Astrocyte of the cerebellum (primary cell): ENCODE results near the gene HS3ST6.
A peak's percentile ranks its signal among the peaks of the same experiment; 100 is the strongest.

Experiments used
- DNase-seq: peaks from one replicate; pipeline ENCODE4 v3.0.0-alpha.2; 2011; ENCODE audit warnings: low read depth
- H3K4me3 ChIP-seq: 2 replicates; pipeline ENCODE4 v1.5.1; 2011; ENCODE audit warnings: mild to moderate bottlenecking, low read depth, low read length, moderate library complexity
- in situ Hi-C: cut with HindIII; loops from 2 replicates; pipeline ENCODE4 v1.10.0; 2017; ENCODE audit warnings: low sequenced_read_pairs
- TF ChIP-seq, protein P1 (sequence below): IDR thresholded peaks from 2 replicates; pipeline ENCODE4 v1.5.1; 2012; ENCODE audit warnings: low read length, low read depth, moderate library complexity, mild to moderate bottlenecking; ENCODE audit errors: missing control alignments

HS3ST6 gene

DNA sequence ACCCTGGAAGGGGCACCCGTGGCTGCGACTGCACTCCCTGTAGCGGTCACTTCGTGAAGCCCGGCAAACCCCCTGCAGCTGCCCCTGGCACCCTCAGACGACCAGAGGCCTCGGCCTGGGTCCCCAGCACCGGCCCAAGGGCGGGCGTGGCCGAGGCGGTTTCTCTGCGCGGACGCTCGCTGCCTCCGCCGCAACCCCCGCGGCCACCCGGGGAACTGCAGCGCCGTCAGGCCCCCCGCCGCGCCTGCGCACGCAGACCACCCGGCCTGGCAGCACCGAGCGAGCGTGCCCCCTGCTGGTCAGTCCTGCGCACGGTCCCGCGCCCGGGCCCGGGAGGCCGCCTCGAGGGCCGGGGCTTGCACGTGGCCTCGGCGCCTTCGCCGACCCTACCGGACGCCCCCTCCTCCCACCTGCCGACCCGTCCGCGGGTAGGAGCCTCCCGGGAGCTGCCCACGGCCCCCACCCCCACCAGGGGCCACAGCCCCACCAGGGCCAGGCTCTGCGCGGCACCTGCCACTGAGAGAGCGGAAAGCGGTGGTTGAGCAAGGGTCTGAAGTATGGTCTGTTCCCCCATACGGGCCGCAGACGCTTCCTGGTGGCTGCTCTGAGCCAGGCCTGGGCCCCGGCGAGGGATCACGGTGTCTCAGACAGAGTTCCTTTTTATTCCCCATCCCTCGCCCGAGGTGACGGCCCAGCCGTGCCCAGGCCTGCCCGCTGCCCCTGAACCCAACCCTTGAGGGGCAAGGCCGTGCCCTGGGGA, 11.5 kb upstream of the HS3ST6 start:
- TF ChIP-seq, protein P1, sequence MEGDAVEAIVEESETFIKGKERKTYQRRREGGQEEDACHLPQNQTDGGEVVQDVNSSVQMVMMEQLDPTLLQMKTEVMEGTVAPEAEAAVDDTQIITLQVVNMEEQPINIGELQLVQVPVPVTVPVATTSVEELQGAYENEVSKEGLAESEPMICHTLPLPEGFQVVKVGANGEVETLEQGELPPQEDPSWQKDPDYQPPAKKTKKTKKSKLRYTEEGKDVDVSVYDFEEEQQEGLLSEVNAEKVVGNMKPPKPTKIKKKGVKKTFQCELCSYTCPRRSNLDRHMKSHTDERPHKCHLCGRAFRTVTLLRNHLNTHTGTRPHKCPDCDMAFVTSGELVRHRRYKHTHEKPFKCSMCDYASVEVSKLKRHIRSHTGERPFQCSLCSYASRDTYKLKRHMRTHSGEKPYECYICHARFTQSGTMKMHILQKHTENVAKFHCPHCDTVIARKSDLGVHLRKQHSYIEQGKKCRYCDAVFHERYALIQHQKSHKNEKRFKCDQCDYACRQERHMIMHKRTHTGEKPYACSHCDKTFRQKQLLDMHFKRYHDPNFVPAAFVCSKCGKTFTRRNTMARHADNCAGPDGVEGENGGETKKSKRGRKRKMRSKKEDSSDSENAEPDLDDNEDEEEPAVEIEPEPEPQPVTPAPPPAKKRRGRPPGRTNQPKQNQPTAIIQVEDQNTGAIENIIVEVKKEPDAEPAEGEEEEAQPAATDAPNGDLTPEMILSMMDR: peak; percentile 75
- peak overlapping the region; percentile 45 for H3K4me3 ChIP-seq
- DNase-seq: peak; percentile 37
- in situ Hi-C loops: loop anchor here (5.0 kb wide), 1 partner anchor 77 kb away; no protein-coding TSS in a partner anchor

DNA sequence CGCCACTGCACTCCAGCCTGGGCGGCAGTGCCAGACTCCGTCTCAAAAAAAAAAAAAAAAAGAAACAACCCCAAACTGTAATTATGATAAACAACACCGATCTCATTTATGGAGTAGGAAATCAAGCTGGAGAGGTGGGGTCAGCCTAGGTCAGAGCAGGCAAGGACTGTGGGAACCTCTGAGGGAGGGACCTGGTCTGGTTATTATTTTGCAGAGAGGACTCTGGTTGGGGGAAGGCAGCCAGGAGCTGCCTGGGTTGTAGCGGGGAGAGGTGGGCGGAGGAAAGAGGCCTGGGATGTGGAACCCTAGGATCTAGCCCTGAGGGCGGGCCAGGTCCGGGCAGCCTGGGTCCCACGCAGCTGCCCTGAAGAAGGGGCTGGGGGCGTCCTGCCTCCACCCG, 10.9 kb upstream of the HS3ST6 start:
- H3K4me3 ChIP-seq: peak overlapping the region; percentile 45
- in situ Hi-C loops: loop anchor here (5.0 kb wide), 1 partner anchor 77 kb away; no protein-coding TSS in a partner anchor
- no peak for DNase-seq
- TF ChIP-seq, protein P1: no peak

DNA sequence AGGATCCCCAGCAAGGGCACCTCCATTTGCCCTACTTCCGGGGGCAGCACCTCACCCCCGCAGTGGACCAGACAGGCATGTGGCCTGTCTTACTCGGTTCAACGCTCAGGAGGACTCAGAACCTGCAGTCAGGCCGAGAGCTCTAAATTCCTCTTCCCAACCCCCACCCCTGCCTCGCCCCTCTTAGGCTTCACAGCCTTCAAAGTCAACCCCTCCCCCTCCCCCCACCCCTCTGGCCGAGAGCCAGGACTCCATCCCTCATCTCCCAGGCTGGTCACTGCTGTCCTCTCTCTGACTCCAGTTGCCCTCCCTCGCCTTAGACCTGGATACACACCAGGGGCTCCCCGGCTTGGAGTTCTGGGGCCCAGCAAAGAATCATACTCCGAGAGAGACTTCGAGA, 8.1 kb upstream of the HS3ST6 start:
- in situ Hi-C loops: loop anchor here (5.0 kb wide), 1 partner anchor 74 kb away; no protein-coding TSS in a partner anchor
- no peak overlapping the region for H3K4me3 ChIP-seq
- DNase-seq: no peak
- TF ChIP-seq, protein P1: no peak

DNA sequence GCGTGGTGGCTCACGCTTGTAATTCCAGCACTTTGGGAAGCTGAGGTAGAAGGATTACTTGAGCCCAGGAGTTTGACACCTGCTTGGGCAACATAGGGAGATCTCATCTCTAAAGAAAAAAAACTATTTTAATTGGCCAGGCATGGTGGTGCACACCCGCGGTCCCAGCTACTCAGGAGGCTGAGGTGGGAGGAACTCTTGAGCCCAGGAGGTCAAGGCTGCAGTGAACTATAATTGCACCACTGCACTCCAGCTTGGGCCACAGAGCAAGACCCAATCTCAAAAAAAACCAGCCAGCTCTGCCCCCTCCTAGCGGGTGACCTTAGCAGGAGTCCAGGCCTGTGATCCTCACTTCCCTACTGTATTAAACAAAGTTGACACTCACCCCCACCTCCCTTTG, 5.9 kb upstream of the HS3ST6 start:
- TF ChIP-seq, protein P1: no peak
- H3K4me3 ChIP-seq: no peak overlapping the region
- in situ Hi-C loops: no loop called here
- no peak for DNase-seq

DNA sequence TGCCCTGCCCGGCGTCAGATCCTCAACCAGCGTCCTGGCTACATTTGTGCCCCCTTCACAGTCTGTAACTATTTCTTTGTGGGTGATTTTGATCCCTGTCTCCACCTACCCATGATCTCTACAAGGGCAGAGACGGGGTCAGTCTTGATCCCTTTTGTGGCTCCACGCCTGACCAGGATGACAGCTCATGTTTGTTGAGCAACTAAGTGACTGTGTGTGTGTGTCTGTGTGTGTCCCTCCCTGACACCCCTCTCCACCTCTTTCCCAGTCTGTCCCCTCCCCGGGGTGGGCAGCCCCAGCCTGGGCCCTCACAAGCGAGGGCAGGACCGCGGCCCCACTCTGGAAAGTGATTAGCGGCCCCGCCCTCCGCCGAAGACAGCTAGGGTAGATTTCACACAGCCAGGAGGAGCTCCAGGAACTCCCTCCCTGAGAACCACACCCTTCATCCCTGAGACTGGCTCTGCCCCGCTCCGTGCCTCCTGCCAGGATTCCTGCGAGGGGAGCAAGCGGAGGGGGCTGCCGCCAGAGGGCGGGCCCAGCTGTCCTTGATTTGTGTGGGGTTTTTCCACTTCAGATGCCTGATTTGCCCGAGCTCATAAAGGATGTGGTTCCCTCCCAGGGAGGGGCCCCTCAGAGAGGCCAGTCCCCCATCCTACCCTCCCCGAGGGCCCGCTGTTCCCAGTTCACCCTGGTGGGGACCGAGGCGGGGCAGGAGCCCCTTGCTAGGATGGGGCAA, 5.3 kb upstream of the HS3ST6 start:
- no peak overlapping the region for H3K4me3 ChIP-seq
- TF ChIP-seq, protein P1: peak; percentile 45

DNA sequence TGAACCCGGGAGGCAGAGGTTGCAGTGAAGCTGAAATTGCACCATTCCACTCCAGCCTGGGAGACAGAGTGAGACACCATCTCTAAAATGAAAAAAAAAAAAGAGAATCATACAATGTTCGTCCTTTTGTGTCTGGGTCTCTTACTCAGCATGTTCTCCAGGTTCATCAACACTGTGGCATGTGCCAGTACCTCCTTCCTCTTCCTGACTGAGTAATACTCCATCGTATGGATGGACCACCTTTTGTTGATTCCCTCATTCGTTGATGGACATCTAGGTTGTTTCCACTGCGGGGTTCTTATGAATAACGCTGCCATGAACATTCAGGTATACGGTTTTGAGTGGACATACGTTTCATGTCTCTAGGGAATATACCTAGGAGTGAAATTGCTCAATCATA, 4.1 kb upstream of the HS3ST6 start:
- TF ChIP-seq, protein P1: no peak
- no peak for DNase-seq
- in situ Hi-C loops: no loop called here
- H3K4me3 ChIP-seq: no peak overlapping the region

More for the DNA sequence above, 5.3 kb upstream of the HS3ST6 start:
- in situ Hi-C loops: no loop called here
- no peak for DNase-seq
